Esophagus muscularis mucosa (tissue), 4 donors: Measurements from ENCODE around the gene SLC25A36.

ENCODE experiments used
- CTCF ChIP-seq, 3 experiments: fragments of 200-600 bp in 2 of 3; fragments of 450-650 bp in 1 of 3; sonication (generic) in 2 of 3; IDR thresholded peaks; one replicate each; pipeline ENCODE4 v1.5.1; 2017 to 2019; ENCODE audit warnings: antibody characterized with exemption in 3 of 3, mild to moderate bottlenecking in 2 of 3, moderate library complexity in 1 of 3
- EP300 ChIP-seq: sonication (generic); formaldehyde crosslinking; IDR thresholded peaks from one replicate; pipeline ENCODE4 v1.6.1; 2017; ENCODE audit warnings: antibody characterized with exemption
- POLR2A ChIP-seq: fragments of 450-650 bp; IDR thresholded peaks from one replicate; pipeline ENCODE4 v1.6.1; 2017; ENCODE audit warnings: antibody characterized with exemption, moderate library complexity, mild to moderate bottlenecking, low read depth

GRCh38 chr3:140922634-140923033 is 19.0 kb upstream of the SLC25A36 start:
- TF ChIP-seq CTCF (IDR thresholded peaks at IDR 0.05) (peak; percentile 36 to 56 (median 39)), POLR2A (no peak), EP300 (no peak)
